MCF 10A (cell line): Measurements from ENCODE around the gene CTNNA2. TPM values are rescaled to one million over a fixed set of nuclear protein-coding genes. Genes with fewer than 3 reads are reported as not detected.

Source experiments
- BruUV-seq: library from RNA; stranded (reverse); fragments of 400-500 nt; replicated peaks from 2 replicates; lab custom pipeline; 2021; lab: Mats Ljungman, UMichigan
- CTCF ChIA-PET: fragments of 300-600 bp; sonication (Branson Sonifier 250); formaldehyde crosslinking; extraction: SDS; loops from one replicate; lab custom pipeline; 2021; ENCODE audit warnings: antibody characterized with exemption, inconsistent platforms; lab: Yijun Ruan, JAX
- POLR2A ChIA-PET: fragments of 300-600, 350-650 bp; sonication (Branson Sonifier 250); formaldehyde crosslinking; extraction: SDS; loops from one replicate; lab custom pipeline; 2020; ENCODE audit warnings: antibody characterized with exemption, inconsistent platforms; lab: Yijun Ruan, JAX
- DNase-seq: peaks from one replicate; pipeline ENCODE4 v3.0.0-alpha.2; 2018; ENCODE audit not compliant: unreplicated experiment
- H3K27ac Mint-ChIP-seq: one replicate; pipeline ENCODE4 v1.8.0; 2022; ENCODE audit warnings: mild to moderate bottlenecking, low read depth, mixed read lengths; ENCODE audit not compliant: unreplicated experiment
- H3K27me3 Mint-ChIP-seq: one replicate; pipeline ENCODE4 v1.8.0; 2022; ENCODE audit warnings: mixed read lengths; ENCODE audit not compliant: insufficient read depth, unreplicated experiment
- H3K36me3 Mint-ChIP-seq: one replicate; pipeline ENCODE4 v1.8.0; 2022; ENCODE audit warnings: mild to moderate bottlenecking, moderate library complexity, mixed read lengths; ENCODE audit not compliant: insufficient read depth, unreplicated experiment
- H3K4me1 Mint-ChIP-seq: one replicate; pipeline ENCODE4 v1.8.0; 2022; ENCODE audit warnings: mixed read lengths; ENCODE audit not compliant: insufficient read depth, unreplicated experiment
- H3K4me3 Mint-ChIP-seq: one replicate; pipeline ENCODE4 v1.8.0; 2022; ENCODE audit warnings: mild to moderate bottlenecking, moderate library complexity, mixed read lengths; ENCODE audit not compliant: unreplicated experiment
- H3K9me3 Mint-ChIP-seq: one replicate; pipeline ENCODE4 v1.8.0; 2022; ENCODE audit warnings: mixed read lengths; ENCODE audit not compliant: unreplicated experiment
- intact Hi-C: fragments of 100-400 bp; cut with micrococcal nuclease; formaldehyde crosslinking; loops from 2 replicates; pipeline ENCODE4 v1.14.1; 2022
- total RNA-seq: library from RNA; stranded (reverse); gene quantifications from 2 replicates; pipeline ENCODE4 v1.2.3, GENCODE V29; 2022
- TF ChIP-seq, protein P1 (sequence below): fragments of 200-600 bp; IDR thresholded peaks from one replicate; pipeline ENCODE4 v1.8.0; 2022; ENCODE audit warnings: antibody characterized with exemption, mild to moderate bottlenecking; ENCODE audit not compliant: unreplicated experiment

CTNNA2 gene
- total RNA-seq, 1 experiment from 2014 or later: not detected

DNA sequence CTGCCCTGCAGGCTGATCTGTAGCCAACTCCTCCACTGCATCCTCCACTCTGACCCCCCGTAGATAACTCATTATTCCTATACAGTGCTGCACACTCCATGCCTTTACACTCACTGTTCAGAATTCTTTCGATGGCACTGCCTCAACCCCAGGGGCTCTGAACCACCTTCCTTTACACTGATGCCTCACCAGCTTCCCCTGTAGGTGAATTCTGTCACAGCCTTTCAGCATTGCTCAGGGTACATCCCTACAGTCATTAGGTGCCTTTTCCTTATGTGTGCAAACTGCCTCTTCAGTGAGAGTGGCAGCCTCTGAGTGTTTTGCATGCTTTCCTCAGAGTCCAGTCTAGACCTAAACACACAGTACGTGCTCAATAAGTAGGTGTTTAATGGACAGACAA, 472.3 kb downstream of the CTNNA2 start:
- CTCF ChIA-PET: no interaction called here
- H3K27me3 Mint-ChIP-seq: no peaks in the 10 kb centered on the region
- no TSS peak for BruUV-seq
- no peaks in the 10 kb centered on the region for H3K9me3 Mint-ChIP-seq
- H3K36me3 Mint-ChIP-seq: no peaks in the 10 kb centered on the region
- no peaks in the 10 kb centered on the region for H3K4me1 Mint-ChIP-seq
- H3K27ac Mint-ChIP-seq: no peak overlapping the region
- TF ChIP-seq, protein P1, sequence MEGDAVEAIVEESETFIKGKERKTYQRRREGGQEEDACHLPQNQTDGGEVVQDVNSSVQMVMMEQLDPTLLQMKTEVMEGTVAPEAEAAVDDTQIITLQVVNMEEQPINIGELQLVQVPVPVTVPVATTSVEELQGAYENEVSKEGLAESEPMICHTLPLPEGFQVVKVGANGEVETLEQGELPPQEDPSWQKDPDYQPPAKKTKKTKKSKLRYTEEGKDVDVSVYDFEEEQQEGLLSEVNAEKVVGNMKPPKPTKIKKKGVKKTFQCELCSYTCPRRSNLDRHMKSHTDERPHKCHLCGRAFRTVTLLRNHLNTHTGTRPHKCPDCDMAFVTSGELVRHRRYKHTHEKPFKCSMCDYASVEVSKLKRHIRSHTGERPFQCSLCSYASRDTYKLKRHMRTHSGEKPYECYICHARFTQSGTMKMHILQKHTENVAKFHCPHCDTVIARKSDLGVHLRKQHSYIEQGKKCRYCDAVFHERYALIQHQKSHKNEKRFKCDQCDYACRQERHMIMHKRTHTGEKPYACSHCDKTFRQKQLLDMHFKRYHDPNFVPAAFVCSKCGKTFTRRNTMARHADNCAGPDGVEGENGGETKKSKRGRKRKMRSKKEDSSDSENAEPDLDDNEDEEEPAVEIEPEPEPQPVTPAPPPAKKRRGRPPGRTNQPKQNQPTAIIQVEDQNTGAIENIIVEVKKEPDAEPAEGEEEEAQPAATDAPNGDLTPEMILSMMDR: no peak
- intact Hi-C loops: no loop called here
- H3K4me3 Mint-ChIP-seq: no peak overlapping the region
- POLR2A ChIA-PET: no interaction called here
- no peak for DNase-seq

DNA sequence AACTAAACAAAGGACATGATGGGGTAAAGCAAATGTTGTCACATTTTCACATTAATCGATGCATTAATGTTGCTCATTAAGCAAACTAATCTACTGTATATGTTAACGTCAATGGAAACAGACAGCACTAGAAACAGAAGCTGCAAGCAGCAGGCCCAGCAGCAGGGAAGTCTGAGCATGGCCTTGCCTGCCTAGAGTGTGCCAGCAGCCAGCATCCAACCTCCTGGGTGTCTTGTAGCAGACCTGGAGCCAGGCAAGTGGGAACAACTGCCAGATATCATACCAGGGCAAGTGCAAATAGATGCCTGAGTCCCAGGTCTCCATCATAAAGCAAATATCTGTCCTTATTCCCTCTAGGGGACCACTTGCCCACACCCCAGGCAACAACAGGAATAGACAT, 472.7 kb downstream of the CTNNA2 start:
- Mint-ChIP-seq H3K27ac (no peak overlapping the region), H3K9me3 (no peaks in the 10 kb centered on the region), H3K4me3 (no peak overlapping the region), H3K36me3 (no peaks in the 10 kb centered on the region), H3K27me3 (no peaks in the 10 kb centered on the region), H3K4me1 (no peaks in the 10 kb centered on the region)
- BruUV-seq: no TSS peak
- TF ChIP-seq, protein P1: no peak
- DNase-seq: no peak
- CTCF ChIA-PET: no interaction called here
- POLR2A ChIA-PET: no interaction called here
- intact Hi-C loops: no loop called here

GRCh38 chr2:79993144-79993543, 480.3 kb downstream of the CTNNA2 start:
- H3K4me1 Mint-ChIP-seq: peaks cover 19% of the 10 kb centered on the region
- H3K9me3 Mint-ChIP-seq: no peaks in the 10 kb centered on the region
- H3K27me3 Mint-ChIP-seq: no peaks in the 10 kb centered on the region
- no peak overlapping the region for H3K27ac Mint-ChIP-seq
- peak; percentile 46 for DNase-seq
- CTCF ChIA-PET: interaction anchor here (0.5 kb wide), 1 partner anchor 8 kb away, joined by 3 read pairs; no protein-coding TSS in a partner anchor
- TF ChIP-seq, protein P1: no peak
- H3K4me3 Mint-ChIP-seq: no peak overlapping the region
- POLR2A ChIA-PET: no interaction called here
- no peaks in the 10 kb centered on the region for H3K36me3 Mint-ChIP-seq
- BruUV-seq: no TSS peak
- intact Hi-C loops: no loop called here

- intact Hi-C loops: no loop called here
- no peaks in the 10 kb centered on the region for H3K27me3 Mint-ChIP-seq
- ChIA-PET POLR2A (no interaction called here), CTCF (interaction anchor here (0.6 to 1.2 kb wide), 4 partner anchors 56 to 961 kb away, joined by 3 to 4 read pairs (median 4); no protein-coding TSS in a partner anchor)
- TF ChIP-seq, protein P1: no peak
- peak; percentile 41 for DNase-seq
- peaks cover 19% of the 10 kb centered on the region for H3K4me1 Mint-ChIP-seq
- no peaks in the 10 kb centered on the region for H3K36me3 Mint-ChIP-seq
- H3K4me3 Mint-ChIP-seq: no peak overlapping the region
- H3K27ac Mint-ChIP-seq: peak overlapping the region; percentile 4
- no peaks in the 10 kb centered on the region for H3K9me3 Mint-ChIP-seq
- no TSS peak for BruUV-seq
Measured at GRCh38 chr2:79994161-79994560, 481.3 kb downstream of the CTNNA2 start.
